HG02610 (cell line): Measurements from ENCODE around the gene RAB8A.

Experiments
- ATAC-seq: cut with Tn5 transposase; IDR thresholded peaks from one replicate; pipeline ENCODE4 v1.9.1; 2021; ENCODE audit warnings: mild to moderate bottlenecking, moderate library complexity; ENCODE audit not compliant: unreplicated experiment

Gene RAB8A

GRCh38 chr19:16111160-16111908 is at the start of gene RAB8A:
Gene RAB8A, plus strand, starts transcription at chr19:16111889. Its CDS starts 13 bp downstream, at chr19:16111902.
- peak; percentile 93 for ATAC-seq

GRCh38 chr19:16061943-16062342 is 49.7 kb upstream of the RAB8A start:
- ATAC-seq, result no peak

GRCh38 chr19:16062789-16063188 is 48.9 kb upstream of the RAB8A start:
- ATAC-seq, result no peak

GRCh38 chr19:16064209-16064889 is 47.3 kb upstream of the RAB8A start:
- no peak for ATAC-seq

GRCh38 chr19:16066611-16067104 is 45.0 kb upstream of the RAB8A start:
- ATAC-seq, result no peak

GRCh38 chr19:16067205-16067938 is 44.3 kb upstream of the RAB8A start:
- no peak for ATAC-seq

- no peak for ATAC-seq
These were observed 42.9 kb upstream of the RAB8A start for GRCh38 chr19:16068696-16069259.

- no peak for ATAC-seq
These were observed 41.8 kb upstream of the RAB8A start for GRCh38 chr19:16069813-16070365.

GRCh38 chr19:16070366-16070990 is 41.2 kb upstream of the RAB8A start:
- no peak for ATAC-seq

GRCh38 chr19:16071072-16071691 is 40.5 kb upstream of the RAB8A start:
- ATAC-seq, result no peak

- no peak for ATAC-seq
These were observed 38.2 kb upstream of the RAB8A start for GRCh38 chr19:16073481-16073880.

GRCh38 chr19:16073988-16074387 is 37.7 kb upstream of the RAB8A start:
- ATAC-seq, result no peak

- ATAC-seq, result no peak
These were observed 37.0 kb upstream of the RAB8A start for GRCh38 chr19:16074488-16075365.

GRCh38 chr19:16075430-16076153 is 36.1 kb upstream of the RAB8A start:
- no peak for ATAC-seq

GRCh38 chr19:16076154-16076957 is 35.3 kb upstream of the RAB8A start, which contains the start of gene TPM4:
Gene TPM4, plus strand, starts transcription at chr19:16076495. Its CDS starts 71 bp downstream, at chr19:16076566.
- ATAC-seq, result peak; percentile 59

GRCh38 chr19:16076958-16077611 is 34.6 kb upstream of the RAB8A start:
- no peak for ATAC-seq
